ENCODE measurements around the gene PLEK. TPM values are rescaled to one million over a fixed set of nuclear protein-coding genes. Genes with fewer than 3 reads are reported as not detected.
A peak's percentile ranks its signal among the peaks of the same experiment; 100 is the strongest.
"Not testable (repeated sequence)": the region's sequence is repeated elsewhere in the genome, so short reads cannot be mapped to it uniquely, and the experiment has no call there.

The PLEK gene
- total and polyA plus RNA-seq, 7 experiments from 2014 or later: 0.37 to 210 (median 3.7) TPM

DNA sequence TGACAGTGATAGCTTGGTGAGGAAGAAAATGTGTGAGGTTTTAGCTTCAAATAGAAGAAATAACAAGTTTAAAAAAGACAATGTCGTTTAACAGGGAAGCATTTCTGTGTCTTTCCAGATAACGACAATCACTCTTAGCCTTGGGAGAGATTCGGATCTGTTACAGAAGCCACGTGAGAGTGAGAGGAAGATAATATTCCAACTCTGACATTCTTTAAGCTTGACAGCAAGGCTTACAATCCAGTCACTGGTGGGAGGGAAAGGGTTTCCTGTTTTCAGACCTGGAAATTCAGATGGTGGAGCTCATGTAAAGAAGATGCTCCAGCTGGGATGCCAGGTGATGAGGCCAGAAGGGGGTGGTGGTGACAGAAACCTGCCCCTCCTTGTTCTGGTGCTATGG is 71.2 kb downstream of the PLEK start:
- intact Hi-C loops (cut with micrococcal nuclease): no loop called here
- Histone ChIP-seq H3K4me3 (ENCODE audit: low read length) (no peak overlapping the region), H3K27ac (ENCODE audit: low read depth, low read length) (no peak overlapping the region), H3K9me3 (ENCODE audit: control insufficient read depth in 2 of 3, low read length in 3 of 3) (no peaks in the 10 kb centered on the region), H3K27me3 (ENCODE audit: control insufficient read depth in 2 of 2, insufficient read depth in 2 of 2, low read length in 2 of 2) (no peaks in the 10 kb centered on the region), H3K4me1 (ENCODE audit: control insufficient read depth in 2 of 2, insufficient read depth in 2 of 2, low read length in 2 of 2) (peaks cover 0 to 19% of the 10 kb centered on the region in 2 donors), H3K36me3 (ENCODE audit: control insufficient read depth in 2 of 3, insufficient read depth in 3 of 3, low read length in 3 of 3) (no peaks in the 10 kb centered on the region)
- Mint-ChIP-seq H3K9me3 (peaks cover 0 to 1% (median 0%) of the 10 kb centered on the region in 11 donors), H3K27ac (no peak overlapping the region), H3K4me3 (no peak overlapping the region), H3K4me1 (peaks cover 0 to 12% (median 0%) of the 10 kb centered on the region in 7 donors), H3K36me3 (no peaks in the 10 kb centered on the region), H3K27me3 (peaks cover 0 to 11% (median 0%) of the 10 kb centered on the region in 5 donors)
- ChIA-PET POLR2A (no interaction called here), CTCF (no interaction called here)
- DNase-seq (no peak), ATAC-seq (no peak)

DNA sequence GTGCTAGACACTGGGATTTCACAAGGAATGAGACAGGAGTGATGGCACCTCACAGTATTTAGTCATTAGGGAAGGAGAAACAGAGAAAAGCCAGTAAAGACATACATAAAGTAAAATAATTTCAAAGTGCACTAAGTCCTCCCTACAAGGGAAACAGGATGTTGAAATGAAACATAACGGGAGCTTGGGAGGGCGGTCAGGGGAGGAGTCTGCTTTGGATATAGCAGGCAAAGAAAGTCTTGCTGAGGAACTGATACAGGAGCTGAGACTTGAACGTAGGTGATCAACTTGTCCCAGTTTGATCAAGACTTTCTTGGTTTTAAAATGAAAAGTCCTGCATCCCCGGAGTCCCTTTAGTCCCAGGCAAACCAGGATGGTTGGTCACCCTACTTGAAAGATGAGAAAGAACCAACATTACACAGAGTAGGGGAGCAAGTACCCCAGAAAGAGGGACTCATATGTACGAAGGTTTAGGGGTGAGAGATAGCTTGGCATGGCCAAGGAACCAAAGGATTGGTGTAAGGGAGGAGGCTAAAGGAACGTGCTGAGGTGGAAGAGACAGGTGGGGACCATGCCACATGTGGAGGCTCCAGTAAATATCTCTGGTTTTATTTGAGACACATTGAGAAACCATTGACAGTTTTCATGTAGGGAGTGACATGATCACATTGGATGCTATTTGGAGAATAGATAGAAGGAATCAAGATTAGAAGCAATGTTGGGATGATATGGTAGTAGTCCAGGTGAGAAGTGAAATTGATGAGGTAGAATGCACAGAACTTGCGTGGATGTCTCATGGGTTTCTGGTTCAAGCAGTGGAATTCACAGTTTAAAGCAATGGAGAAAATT is 73.6 kb downstream of the PLEK start:
- Mint-ChIP-seq H3K9me3 (peaks cover 0 to 1% (median 0%) of the 10 kb centered on the region in 11 donors), H3K4me1 (peaks cover 0 to 16% (median 5%) of the 10 kb centered on the region in 7 donors), H3K27me3 (peaks cover 0 to 16% (median 0%) of the 10 kb centered on the region in 5 donors), H3K4me3 (no peak overlapping the region), H3K27ac (peak overlapping the region in 1 of 9 donors; percentile 18), H3K36me3 (no peaks in the 10 kb centered on the region)
- H3K27me3 ChIP-seq (ENCODE audit: control insufficient read depth in 2 of 2, insufficient read depth in 2 of 2, low read length in 2 of 2): no peaks in the 10 kb centered on the region
- DNase-seq (no peak), ATAC-seq (no peak)
- H3K9me3 ChIP-seq (ENCODE audit: control insufficient read depth in 2 of 3, low read length in 3 of 3): no peaks in the 10 kb centered on the region
- H3K4me3 ChIP-seq (ENCODE audit: low read length): no peak overlapping the region
- no peak overlapping the region for H3K27ac ChIP-seq (ENCODE audit: low read depth, low read length)
- ChIA-PET CTCF (no interaction called here), POLR2A (no interaction called here)
- intact Hi-C loops (cut with micrococcal nuclease): no loop called here
- H3K4me1 ChIP-seq (ENCODE audit: control insufficient read depth in 2 of 2, insufficient read depth in 2 of 2, low read length in 2 of 2): peaks cover 0 to 22% of the 10 kb centered on the region in 2 donors
- H3K36me3 ChIP-seq (ENCODE audit: control insufficient read depth in 2 of 3, insufficient read depth in 3 of 3, low read length in 3 of 3): no peaks in the 10 kb centered on the region

DNA sequence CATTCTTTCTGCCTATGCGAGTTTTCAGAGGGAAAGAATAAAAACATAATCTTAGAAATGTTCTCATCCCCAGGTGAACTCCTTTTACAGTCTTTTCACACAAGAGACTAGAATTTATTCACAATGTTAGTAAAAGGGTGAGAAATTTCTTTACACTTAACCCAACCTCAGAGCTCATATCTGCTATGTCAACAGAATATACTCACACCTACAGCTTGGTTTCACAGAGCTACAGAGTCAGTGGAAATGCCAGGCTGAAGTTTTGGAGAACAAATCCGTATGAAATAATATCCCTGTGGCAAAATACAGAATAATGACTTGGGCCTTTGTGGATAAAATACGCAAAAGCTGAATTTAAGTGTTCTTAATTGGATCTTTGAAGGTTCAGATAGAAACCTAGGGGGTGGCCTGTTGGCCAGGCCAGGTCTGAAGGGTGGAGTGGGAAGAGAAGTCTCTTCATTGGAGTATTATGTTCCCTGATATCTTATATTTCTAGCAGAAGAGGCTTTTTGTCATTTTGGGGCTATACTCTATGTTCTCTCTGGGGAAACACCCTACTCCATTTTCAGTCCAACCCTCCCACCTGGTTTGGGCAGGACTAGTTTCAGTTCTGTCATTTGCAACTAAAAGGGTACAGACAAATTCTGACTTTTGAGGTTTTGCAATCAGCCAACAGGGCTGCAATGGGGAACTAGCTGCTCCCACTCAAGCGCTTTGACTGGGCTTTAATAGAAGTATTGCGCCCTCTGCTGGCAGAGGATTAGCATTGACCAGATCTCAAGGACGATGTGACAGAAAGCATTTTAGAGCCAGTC is 76.3 kb downstream of the PLEK start:
- Mint-ChIP-seq H3K4me3 (no peak overlapping the region), H3K9me3 (peaks cover 0 to 1% (median 0%) of the 10 kb centered on the region in 11 donors), H3K27me3 (peaks cover 0 to 19% (median 0%) of the 10 kb centered on the region in 5 donors), H3K4me1 (peaks cover 0 to 16% (median 5%) of the 10 kb centered on the region in 7 donors), H3K27ac (peak overlapping the region in 4 of 9 donors; percentile 11 to 72 (median 40)), H3K36me3 (no peaks in the 10 kb centered on the region)
- Histone ChIP-seq H3K4me1 (ENCODE audit: control insufficient read depth in 2 of 2, insufficient read depth in 2 of 2, low read length in 2 of 2) (peaks cover 0 to 22% of the 10 kb centered on the region in 2 donors), H3K27ac (ENCODE audit: low read depth, low read length) (no peak overlapping the region), H3K4me3 (ENCODE audit: low read length) (no peak overlapping the region), H3K27me3 (ENCODE audit: control insufficient read depth in 2 of 2, insufficient read depth in 2 of 2, low read length in 2 of 2) (no peaks in the 10 kb centered on the region), H3K36me3 (ENCODE audit: control insufficient read depth in 2 of 3, insufficient read depth in 3 of 3, low read length in 3 of 3) (no peaks in the 10 kb centered on the region), H3K9me3 (ENCODE audit: control insufficient read depth in 2 of 3, low read length in 3 of 3) (no peaks in the 10 kb centered on the region)
- ChIA-PET POLR2A (no interaction called here), CTCF (interaction anchor here (0.6 to 2.8 kb wide), 7 partner anchors 9 to 319 kb away, joined by 3 to 16 read pairs (median 5); no protein-coding TSS in a partner anchor)
- intact Hi-C loops (cut with micrococcal nuclease): loop anchor here (1.0 to 5.0 kb wide), 6 partner anchors 54 to 319 kb away; no protein-coding TSS in a partner anchor
- ATAC-seq (peak; percentile 97), DNase-seq (peak; percentile 52 to 79 (median 72))

DNA sequence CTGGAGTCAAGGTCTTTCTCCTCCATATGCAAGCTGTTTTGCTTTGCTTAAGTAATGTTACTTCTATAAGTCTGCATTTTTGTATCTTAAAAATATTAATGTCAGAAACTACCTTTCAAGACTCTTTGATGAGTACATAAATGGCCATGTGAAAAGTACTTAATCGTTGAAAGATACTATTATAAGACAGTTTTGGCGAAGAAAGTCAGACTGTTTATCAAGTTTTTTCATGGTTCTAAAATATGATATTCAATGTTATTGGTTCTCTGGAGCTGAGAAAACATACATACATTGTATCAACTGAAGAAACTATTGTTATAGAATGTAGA is 76.9 kb downstream of the PLEK start:
- H3K36me3 Mint-ChIP-seq: no peaks in the 10 kb centered on the region
- intact Hi-C loops (cut with micrococcal nuclease): loop anchor here (1.0 to 5.0 kb wide), 6 partner anchors 55 to 320 kb away; no protein-coding TSS in a partner anchor
- Histone ChIP-seq H3K4me3 (ENCODE audit: low read length) (no peak overlapping the region), H3K27me3 (ENCODE audit: control insufficient read depth in 2 of 2, insufficient read depth in 2 of 2, low read length in 2 of 2) (no peaks in the 10 kb centered on the region), H3K27ac (ENCODE audit: low read depth, low read length) (no peak overlapping the region), H3K9me3 (ENCODE audit: control insufficient read depth in 2 of 3, low read length in 3 of 3) (no peaks in the 10 kb centered on the region), H3K4me1 (ENCODE audit: control insufficient read depth in 2 of 2, insufficient read depth in 2 of 2, low read length in 2 of 2) (peaks cover 0 to 22% of the 10 kb centered on the region in 2 donors), H3K36me3 (ENCODE audit: control insufficient read depth in 2 of 3, insufficient read depth in 3 of 3, low read length in 3 of 3) (no peaks in the 10 kb centered on the region)
- peaks cover 0 to 16% (median 5%) of the 10 kb centered on the region in 7 donors for H3K4me1 Mint-ChIP-seq
- ChIA-PET CTCF (interaction anchor here (0.6 to 2.8 kb wide), 6 partner anchors 14 to 320 kb away, joined by 3 to 16 read pairs (median 6); no protein-coding TSS in a partner anchor), POLR2A (no interaction called here)
- H3K9me3 Mint-ChIP-seq: peaks cover 0 to 1% (median 0%) of the 10 kb centered on the region in 11 donors
- DNase-seq (no peak), ATAC-seq (no peak)
- H3K4me3 Mint-ChIP-seq: no peak overlapping the region
- peaks cover 0 to 19% (median 0%) of the 10 kb centered on the region in 5 donors for H3K27me3 Mint-ChIP-seq
- H3K27ac Mint-ChIP-seq: no peak overlapping the region

DNA sequence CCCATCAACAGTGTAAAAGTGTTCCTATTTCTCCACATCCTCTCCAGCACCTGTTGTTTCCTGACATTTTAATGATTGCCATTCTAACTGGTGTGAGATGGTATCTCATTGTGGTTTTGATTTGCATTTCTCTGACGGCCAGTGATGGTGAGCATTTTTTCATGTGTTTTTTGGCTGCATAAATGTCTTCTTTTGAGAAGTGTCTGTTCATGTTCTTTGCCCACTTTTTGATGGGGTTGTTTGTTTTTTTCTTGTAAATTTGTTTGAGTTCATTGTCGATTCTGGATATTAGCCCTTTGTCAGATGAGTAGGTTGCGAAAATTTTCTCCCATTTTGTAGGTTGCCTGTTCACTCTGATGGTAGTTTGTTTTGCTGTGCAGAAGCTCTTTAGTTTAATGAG is 81.3 kb downstream of the PLEK start:
- CTCF ChIA-PET; intact Hi-C loops (cut with micrococcal nuclease); H3K27ac Mint-ChIP-seq; H3K27me3 ChIP-seq (ENCODE audit: control insufficient read depth in 2 of 2, insufficient read depth in 2 of 2, low read length in 2 of 2); DNase-seq; H3K4me3 Mint-ChIP-seq; H3K36me3 Mint-ChIP-seq; H3K27ac ChIP-seq (ENCODE audit: low read depth, low read length); ATAC-seq; H3K4me3 ChIP-seq (ENCODE audit: low read length); H3K4me1 ChIP-seq (ENCODE audit: control insufficient read depth in 2 of 2, insufficient read depth in 2 of 2, low read length in 2 of 2); H3K36me3 ChIP-seq (ENCODE audit: control insufficient read depth in 2 of 3, insufficient read depth in 3 of 3, low read length in 3 of 3); POLR2A ChIA-PET; H3K9me3 ChIP-seq (ENCODE audit: control insufficient read depth in 2 of 3, low read length in 3 of 3); H3K4me1 Mint-ChIP-seq: not testable (repeated sequence)
- Mint-ChIP-seq H3K9me3 (peaks cover 0 to 13% (median 0%) of the 10 kb centered on the region in 11 donors), H3K27me3 (peaks cover 0 to 13% (median 0%) of the 10 kb centered on the region in 5 donors)

Data from naive thymus-derived CD4-positive, alpha-beta T cell (primary cell).